Stimulated activated CD4-positive, alpha-beta T cell treated with anti-CD3 and anti-CD28 coated beads, Interleukin-15, amount 100 ng/mL, for 1 hour (primary cell): Measurements from ENCODE around the gene KIR3DL3.
"Not testable (repeated sequence)": the region's sequence is repeated elsewhere in the genome, so short reads cannot be mapped to it uniquely, and the experiment has no call there.

Experiments used
- DNase-seq, 2 donors: peaks; one replicate each; pipeline ENCODE4 v3.0.0-alpha.2; 2020; ENCODE audit warnings: low read depth in 1 of 2, low spot score in 1 of 2

KIR3DL3 gene

GRCh38 chr19:54775830-54776229 lies 51.6 kb downstream of the KIR3DL3 start:
- DNase-seq = not testable (repeated sequence)

GRCh38 chr19:54777851-54778250 lies 53.6 kb downstream of the KIR3DL3 start:
- not testable (repeated sequence) for DNase-seq

- DNase-seq = not testable (repeated sequence)
Observed at GRCh38 chr19:54778896-54779295, 54.7 kb downstream of the KIR3DL3 start.

- DNase-seq = not testable (repeated sequence)
Observed at GRCh38 chr19:54782916-54783315, 58.7 kb downstream of the KIR3DL3 start.
